Glomerular visceral epithelial cell (primary cell): ENCODE data around the gene GNA12.
"Not testable (repeated sequence)": the region's sequence is repeated elsewhere in the genome, so short reads cannot be mapped to it uniquely, and the experiment has no call there.

Experiments
- DNase-seq: peaks from one replicate; pipeline ENCODE4 v3.0.0-alpha.2; 2016; ENCODE audit errors: extremely low spot score

The GNA12 gene

GRCh38 chr7:2728316-2729030 is 115.6 kb downstream of the GNA12 start:
- no peak for DNase-seq

DNA sequence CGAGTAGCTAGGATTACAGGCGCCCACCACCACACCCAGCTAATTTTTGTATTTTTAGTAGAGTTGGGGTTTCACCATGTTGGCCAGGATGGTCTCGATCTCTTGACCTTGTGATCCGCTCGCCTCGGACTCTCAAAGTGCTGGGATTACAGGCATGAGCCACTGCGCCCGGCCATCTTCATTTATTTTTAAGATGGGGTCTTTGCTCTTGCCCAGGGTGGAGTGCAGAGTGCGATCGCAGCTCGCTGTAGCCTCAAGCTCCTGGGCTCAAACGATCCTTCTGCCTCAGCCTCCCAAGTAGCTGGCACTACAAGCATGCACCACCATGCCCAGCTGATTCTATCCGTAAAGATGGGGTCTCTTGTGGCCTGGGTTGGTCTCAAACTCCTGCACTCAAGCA is 116.9 kb downstream of the GNA12 start:
- DNase-seq: not testable (repeated sequence)

- no peak for DNase-seq
These were observed 117.6 kb downstream of the GNA12 start for GRCh38 chr7:2726316-2727018.

DNA sequence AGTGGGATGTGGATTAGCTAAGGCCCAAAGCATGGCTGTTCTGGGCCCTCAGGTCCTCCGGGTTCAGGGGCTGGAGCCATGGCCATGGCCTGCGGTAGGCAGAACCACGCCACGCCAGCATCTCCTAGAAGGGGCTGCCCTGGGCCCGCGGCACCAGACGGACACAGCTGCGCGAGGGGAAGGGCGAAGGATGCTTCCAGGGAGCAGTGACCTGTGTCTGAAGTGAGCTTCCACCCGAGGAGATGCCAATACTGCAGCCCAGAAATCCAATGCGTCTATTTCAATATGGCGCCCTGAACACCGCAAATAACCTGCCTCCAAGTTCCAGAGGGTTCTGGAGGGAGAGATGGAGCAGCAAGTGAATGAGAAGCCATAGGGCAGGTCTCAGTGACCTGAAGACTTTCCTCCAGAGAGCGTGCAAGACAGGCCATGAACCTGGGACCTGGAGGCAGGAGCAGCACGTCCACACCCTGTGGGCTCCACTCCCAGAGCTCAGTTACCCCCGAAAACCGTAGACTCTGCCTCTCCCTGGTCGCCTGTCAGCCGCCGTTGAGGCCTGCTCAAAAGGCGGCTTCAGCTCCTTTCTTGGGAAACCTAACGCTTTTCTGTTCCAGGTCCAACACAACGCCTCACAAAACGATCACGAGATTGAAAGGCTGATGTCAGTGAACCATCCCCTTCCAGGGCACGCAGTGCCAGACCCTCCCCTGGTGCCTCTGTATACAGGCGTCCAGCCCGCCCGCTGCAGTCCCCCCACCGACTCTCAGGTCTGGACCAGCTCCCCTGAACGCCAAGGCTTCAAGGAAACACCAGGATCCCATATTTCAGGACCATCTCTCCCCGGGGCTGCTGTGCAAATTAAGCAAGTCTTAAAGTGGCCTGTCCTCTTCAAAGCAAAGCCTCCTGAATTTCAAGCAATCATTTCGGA is 118.7 kb downstream of the GNA12 start:
- DNase-seq: no peak

DNA sequence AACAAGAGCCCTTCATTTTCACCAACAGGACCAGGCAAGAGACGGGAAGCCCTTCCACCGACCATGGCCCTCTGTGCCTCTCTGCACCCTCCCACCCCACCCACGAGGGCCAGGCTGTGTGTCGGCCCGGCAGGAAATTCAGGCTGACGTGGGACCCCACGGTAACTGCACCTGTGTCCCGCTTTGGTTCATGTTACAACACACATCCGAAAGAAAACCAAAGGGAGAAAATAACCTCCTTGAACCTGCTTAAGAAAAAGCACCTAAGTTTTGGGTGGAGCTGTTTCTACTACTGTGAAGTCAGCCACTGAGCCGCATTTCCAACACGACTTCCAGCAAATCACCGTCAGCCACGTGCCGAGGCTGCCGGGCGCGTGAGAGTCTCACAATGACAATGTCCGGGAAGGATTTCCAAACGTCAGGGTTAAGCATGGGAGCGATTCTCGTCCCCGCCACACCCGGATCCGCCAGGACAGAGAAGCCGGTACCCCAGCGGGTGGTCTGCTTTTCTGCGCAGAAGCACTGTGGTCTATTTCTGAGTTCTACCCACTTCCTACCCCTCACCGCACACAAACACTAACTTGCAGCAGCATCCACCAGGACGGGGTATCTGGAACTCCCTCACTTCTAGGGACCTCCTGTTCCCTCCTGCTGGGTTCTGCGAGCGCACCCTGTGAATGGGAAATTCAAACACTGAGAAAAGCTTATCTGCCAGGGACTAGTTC is 119.5 kb downstream of the GNA12 start:
- DNase-seq: no peak

DNA sequence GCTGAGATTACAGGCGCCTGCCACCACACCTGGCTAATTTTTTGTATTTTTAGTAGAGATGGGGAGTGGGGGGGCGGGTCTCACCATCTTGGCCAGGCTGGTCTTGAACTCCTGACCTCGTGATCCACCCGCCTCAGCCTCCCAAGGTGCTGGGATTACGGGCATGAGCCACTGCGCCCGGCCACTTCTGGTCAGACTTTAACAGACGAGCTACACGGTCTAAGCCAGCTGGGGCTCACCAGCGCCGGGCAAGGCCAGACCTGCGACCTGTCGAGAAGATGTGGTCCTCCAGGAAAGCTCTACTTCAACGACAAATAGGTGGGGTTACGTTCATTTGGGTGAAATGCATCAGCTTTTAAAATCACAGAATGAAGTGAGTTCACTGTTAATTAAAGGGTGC is 120.1 kb downstream of the GNA12 start:
- DNase-seq: not testable (repeated sequence)

- DNase-seq: no peak
These were observed 120.8 kb downstream of the GNA12 start for GRCh38 chr7:2723138-2723850.

DNA sequence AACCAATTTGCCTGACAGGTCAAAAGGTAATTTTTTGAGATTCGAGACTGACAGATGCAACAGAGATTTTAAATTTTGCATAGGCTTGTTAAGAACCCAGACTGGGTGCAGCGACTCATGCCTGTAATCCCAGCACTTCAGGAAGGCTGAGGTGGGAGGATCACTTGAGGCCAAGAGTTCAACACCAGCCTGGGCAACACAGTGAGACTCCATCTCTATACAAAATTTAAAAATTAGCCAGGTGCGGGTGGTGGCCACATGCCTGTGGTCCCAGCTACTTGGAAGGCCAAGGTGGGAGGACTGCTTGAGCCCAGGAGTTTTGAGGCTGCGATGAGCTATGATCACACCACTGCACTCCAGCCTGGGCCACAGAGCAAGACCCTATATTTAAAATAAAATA is 121.5 kb downstream of the GNA12 start:
- no peak for DNase-seq

DNA sequence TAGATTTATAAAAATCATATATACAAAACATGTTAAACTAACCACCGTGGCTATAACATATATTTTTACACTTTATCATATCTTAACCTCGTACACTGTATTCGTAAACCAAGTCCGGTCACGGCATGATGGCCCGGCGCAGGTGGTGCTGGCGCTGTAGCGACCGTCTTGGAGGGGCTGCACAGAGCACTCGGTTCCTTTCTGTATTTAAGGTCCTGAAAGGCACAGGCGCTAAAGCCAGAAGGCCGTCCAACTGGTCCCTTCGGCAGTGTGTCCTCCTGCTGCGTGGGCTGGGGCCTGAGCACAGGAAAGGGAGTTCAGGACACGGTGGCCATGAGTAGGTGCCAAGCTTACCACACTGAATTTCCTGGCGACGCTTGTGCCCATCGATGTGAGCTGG is 122.3 kb downstream of the GNA12 start:
- DNase-seq: no peak

DNA sequence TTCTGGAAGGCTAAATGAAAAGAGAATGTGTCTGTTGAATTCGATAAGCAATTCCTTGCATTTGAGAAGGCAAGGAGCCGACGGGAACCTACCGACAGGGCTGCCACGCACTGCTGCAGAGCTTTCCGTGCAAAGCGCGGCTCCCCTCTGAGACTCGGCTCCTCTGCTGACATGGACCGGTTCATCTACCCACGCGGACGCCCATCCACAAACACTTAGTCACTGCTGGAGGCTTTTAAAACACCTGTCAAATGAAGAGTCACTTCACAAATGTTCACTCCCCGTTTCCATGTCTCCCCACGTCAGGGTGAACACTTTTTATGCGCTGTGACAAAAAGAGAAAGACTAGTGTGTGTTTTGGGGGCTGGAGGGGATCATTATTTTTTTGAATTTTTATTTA is 124.1 kb downstream of the GNA12 start:
- DNase-seq: no peak

- DNase-seq: peak; percentile 17
These were observed 125.1 kb downstream of the GNA12 start for GRCh38 chr7:2719007-2719406.

GRCh38 chr7:2718296-2718965 is 125.7 kb downstream of the GNA12 start:
- no peak for DNase-seq

DNA sequence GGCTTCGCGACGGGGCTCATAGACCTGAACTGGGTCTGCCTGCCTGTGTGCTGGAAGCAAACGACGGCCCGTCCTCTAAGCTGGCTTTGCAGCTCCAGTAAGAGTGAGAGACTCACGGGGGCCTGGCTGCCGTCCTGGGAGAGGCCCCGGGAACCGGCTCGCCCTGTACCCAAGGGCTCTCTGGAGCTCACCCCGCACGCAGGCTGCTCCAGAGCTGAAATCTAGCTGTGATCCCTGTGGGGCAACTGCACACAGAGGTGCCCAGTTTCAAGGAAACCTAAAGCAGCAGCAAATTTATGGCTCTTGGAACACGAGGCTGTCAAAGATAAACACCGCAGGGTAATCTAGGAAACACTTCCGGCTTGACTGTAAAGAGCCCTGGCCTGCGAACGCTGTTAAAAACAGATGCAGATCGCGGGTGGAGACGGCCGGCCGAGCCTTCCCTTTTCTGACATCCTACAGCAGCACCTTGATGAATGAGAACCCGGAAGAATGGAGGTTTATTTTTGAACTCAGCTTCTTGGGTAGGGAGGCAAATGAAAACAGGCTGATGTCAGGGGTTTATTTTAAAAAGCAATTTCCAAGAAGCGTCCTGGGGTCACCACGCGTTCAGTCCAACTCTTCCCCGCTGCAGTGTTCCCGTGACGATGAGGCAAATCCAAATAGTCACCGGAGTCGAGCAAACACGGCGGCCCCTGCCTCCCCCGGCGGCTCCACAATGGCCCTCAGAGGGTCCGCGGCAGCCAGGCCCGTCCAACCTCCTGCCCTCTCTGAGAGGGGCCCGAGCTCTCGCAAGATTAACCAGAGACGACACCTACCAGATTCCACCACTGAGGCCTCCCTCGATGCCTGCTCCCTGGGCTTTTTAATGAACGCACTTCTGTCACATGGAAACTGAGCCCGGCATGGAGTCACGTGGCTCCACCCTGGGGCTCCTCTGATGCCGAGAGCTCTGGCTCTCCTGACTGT is 126.5 kb downstream of the GNA12 start:
- DNase-seq: no peak

GRCh38 chr7:2716906-2717292 is 127.2 kb downstream of the GNA12 start:
- no peak for DNase-seq

DNA sequence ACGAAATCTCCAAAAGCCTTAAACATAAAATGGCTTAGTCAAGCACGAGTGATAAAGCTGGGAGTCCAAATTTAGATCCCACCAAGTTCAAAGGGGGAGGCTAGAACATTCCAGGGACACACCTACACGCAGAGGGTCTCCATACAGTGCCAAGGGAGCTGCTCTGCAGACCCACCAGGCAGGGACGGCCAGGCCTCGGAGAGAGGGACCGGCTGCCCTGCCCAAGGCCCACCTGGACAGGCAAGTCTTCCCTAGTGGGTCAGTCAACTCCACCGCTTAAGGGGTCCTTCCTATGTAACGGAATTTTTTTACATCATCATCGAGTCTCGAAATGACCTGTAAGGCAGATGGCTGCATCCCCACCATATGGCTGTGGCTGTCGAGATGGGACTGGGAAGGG is 127.6 kb downstream of the GNA12 start:
- no peak for DNase-seq

GRCh38 chr7:2715341-2716231 is 128.5 kb downstream of the GNA12 start:
- no peak for DNase-seq

GRCh38 chr7:2714636-2715035 is 129.5 kb downstream of the GNA12 start:
- no peak for DNase-seq

DNA sequence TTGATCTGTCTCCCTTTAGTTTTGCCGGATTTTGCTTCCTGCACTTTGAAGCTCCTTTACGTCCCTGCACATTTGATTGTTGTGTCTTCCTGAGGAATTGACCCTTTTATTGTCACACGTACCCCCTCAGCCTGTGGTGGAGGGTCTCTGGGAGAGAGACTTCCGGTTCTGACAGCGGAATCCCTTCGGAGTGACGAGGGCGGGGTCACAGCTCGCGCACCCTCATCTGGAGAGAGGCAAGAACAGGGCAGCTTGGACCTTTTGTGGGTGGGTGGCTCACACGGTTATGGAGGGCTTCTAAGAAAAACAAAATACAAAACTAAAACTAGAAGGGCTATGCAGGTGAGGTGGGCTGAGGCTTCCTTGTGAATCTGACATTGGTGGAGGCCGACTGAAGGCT is 130.1 kb downstream of the GNA12 start:
- no peak for DNase-seq
